ENCODE measurements around the gene ADCK2.
"Not testable (repeated sequence)": the region's sequence is repeated elsewhere in the genome, so short reads cannot be mapped to it uniquely, and the experiment has no call there.

Gene ADCK2

GRCh38 chr7:140693849-140694248 is 21.1 kb downstream of the ADCK2 start:
- DNase-seq (ENCODE audit: low read depth), result not testable (repeated sequence)

- no peak for DNase-seq (ENCODE audit: low read depth)
Measured at GRCh38 chr7:140694592-140694991, 21.8 kb downstream of the ADCK2 start.

- no peak for DNase-seq (ENCODE audit: low read depth)
Measured at GRCh38 chr7:140695381-140695780, 22.6 kb downstream of the ADCK2 start.

GRCh38 chr7:140696024-140696679 is 23.4 kb downstream of the ADCK2 start:
- peak; percentile 54 for DNase-seq (ENCODE audit: low read depth)

GRCh38 chr7:140696680-140697446 is 24.1 kb downstream of the ADCK2 start, which contains the start of gene NDUFB2:
Gene NDUFB2 (plus strand): TSS chr7:140696708. CDS start chr7:140696745, 37 bp downstream.
- peak; percentile 41 for DNase-seq (ENCODE audit: low read depth)

- no peak for DNase-seq (ENCODE audit: low read depth)
Measured at GRCh38 chr7:140697447-140698143, 24.9 kb downstream of the ADCK2 start.

- no peak for DNase-seq (ENCODE audit: low read depth)
Measured at GRCh38 chr7:140698477-140698876, 25.7 kb downstream of the ADCK2 start.

GRCh38 chr7:140702774-140703173 is 30.0 kb downstream of the ADCK2 start:
- DNase-seq (ENCODE audit: low read depth), result no peak

GRCh38 chr7:140704205-140704604 is 31.5 kb downstream of the ADCK2 start:
- DNase-seq (ENCODE audit: low read depth), result no peak

- DNase-seq (ENCODE audit: low read depth), result no peak
Measured at GRCh38 chr7:140707132-140707531, 34.4 kb downstream of the ADCK2 start.

GRCh38 chr7:140708764-140709163 is 36.0 kb downstream of the ADCK2 start:
- DNase-seq (ENCODE audit: low read depth), result not testable (repeated sequence)

- DNase-seq (ENCODE audit: low read depth), result not testable (repeated sequence)
Measured at GRCh38 chr7:140712392-140712791, 39.6 kb downstream of the ADCK2 start.

- DNase-seq (ENCODE audit: low read depth), result no peak
Measured at GRCh38 chr7:140714331-140715040, 41.7 kb downstream of the ADCK2 start.

- no peak for DNase-seq (ENCODE audit: low read depth)
Measured at GRCh38 chr7:140719721-140720120, 47.0 kb downstream of the ADCK2 start.

GRCh38 chr7:140722254-140722653 is 49.5 kb downstream of the ADCK2 start:
- DNase-seq (ENCODE audit: low read depth), result no peak

- DNase-seq (ENCODE audit: low read depth), result no peak
Measured at GRCh38 chr7:140723006-140723405, 50.3 kb downstream of the ADCK2 start.

- DNase-seq (ENCODE audit: low read depth), result no peak
Measured at GRCh38 chr7:140723574-140723973, 50.8 kb downstream of the ADCK2 start.

GRCh38 chr7:140724706-140725105 is 52.0 kb downstream of the ADCK2 start:
- DNase-seq (ENCODE audit: low read depth), result no peak

- DNase-seq (ENCODE audit: low read depth), result no peak
Measured at GRCh38 chr7:140726281-140726680, 53.5 kb downstream of the ADCK2 start.

GRCh38 chr7:140732416-140732815 is 59.7 kb downstream of the ADCK2 start:
- no peak for DNase-seq (ENCODE audit: low read depth)

- no peak for DNase-seq (ENCODE audit: low read depth)
Measured at GRCh38 chr7:140734096-140734495, 61.4 kb downstream of the ADCK2 start.

- no peak for DNase-seq (ENCODE audit: low read depth)
Measured at GRCh38 chr7:140734729-140735128, 62.0 kb downstream of the ADCK2 start.
